Esophagus mucosa (tissue), 1 donor: ENCODE results near the gene SREK1IP1. TPM values are rescaled to one million over a fixed set of nuclear protein-coding genes. Genes with fewer than 3 reads are reported as not detected.
"Not testable (repeated sequence)": the region's sequence is repeated elsewhere in the genome, so short reads cannot be mapped to it uniquely, and the experiment has no call there.

ENCODE experiments used
- ATAC-seq: fragments of 200-7000 bp; cut with Tn5 transposase; one replicate; pipeline ENCODE4 v1.9.1; 2020
- total RNA-seq: library from RNA; stranded (reverse); gene quantifications from one replicate; pipeline ENCODE4 v1.2.4, GENCODE V29; 2023
- donor health status: DM: yes; HTN: yes; CAD: no.

Gene SREK1IP1
- total RNA-seq, 1 donor from 2014 or later, result 33.5 TPM

- no peak for ATAC-seq
Observed at GRCh38 chr5:64763948-64764503, 4.5 kb downstream of the SREK1IP1 start.

DNA sequence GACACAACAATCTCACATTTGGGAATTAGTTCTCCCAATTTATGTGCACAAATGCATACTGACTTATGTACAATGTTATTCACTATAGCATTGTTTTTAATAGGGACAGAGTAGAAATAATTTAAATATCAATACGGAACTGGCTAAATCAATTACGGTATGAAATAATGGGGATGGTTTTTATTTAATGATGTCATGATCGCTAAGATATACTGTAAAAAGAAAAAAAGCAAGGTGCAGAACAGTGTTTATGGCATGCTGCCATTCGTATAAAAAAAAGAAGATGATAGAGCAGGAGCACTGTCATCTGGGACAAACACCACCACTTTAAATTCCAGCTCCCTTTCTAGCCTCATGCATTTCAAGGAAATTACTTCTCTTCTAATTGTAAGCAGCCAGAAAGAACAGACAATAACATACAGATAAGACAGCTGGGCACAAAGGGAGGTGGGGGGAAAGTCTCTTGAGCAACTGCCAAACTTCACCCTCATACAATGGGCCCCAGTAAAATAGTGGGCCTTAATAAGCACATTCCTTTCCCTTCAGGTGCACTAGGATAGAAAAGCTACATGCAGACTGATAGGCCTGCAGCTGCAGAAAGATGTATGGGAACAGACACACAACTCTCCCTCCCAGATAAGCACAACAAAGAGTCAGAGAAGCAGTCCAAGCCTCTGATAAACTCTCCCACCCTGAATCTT lies 8.4 kb downstream of the SREK1IP1 start:
- no peak for ATAC-seq

- ATAC-seq, result no peak
Observed at GRCh38 chr5:64758901-64759300, 9.6 kb downstream of the SREK1IP1 start.

DNA sequence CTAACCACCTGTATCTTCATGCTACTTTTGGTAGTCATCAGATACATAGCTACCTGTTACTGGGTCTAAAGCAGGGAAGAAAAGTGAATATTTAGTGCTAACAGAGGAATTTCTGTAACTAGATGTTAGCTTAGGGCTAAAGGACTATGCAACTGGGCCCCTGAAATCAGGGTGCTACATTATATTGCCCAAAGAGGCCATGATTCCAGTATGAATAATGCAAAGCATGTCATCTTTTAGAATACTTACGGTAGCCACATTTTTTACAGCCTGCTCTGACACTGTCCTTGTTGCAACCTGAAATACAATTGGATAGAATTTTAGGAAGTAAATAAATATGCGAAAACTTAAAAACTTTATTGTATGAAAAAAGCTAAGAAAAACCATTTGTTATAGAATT lies 14.4 kb downstream of the SREK1IP1 start:
- no peak for ATAC-seq

DNA sequence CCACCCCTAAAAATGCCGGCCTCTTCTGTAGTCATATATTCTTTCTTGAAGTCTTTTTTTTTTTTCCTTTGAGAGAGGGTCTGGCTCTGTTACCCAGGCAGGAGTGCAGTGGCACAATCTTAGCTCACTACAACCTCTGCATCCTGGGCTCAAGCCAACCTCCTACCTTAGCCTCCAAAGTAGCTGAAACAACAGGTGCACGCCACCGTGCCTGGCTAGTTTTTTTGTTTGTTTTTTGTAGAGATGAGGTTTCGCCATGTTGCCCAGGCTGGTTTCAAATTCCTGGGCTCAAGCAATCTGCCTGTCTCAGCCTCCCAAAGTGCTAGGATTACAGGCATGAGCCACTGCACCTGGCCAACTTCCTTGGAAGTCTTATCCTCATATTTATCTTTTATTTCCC lies 19.1 kb downstream of the SREK1IP1 start:
- no peak for ATAC-seq

GRCh38 chr5:64746446-64746845 lies 22.0 kb downstream of the SREK1IP1 start:
- ATAC-seq, result no peak

DNA sequence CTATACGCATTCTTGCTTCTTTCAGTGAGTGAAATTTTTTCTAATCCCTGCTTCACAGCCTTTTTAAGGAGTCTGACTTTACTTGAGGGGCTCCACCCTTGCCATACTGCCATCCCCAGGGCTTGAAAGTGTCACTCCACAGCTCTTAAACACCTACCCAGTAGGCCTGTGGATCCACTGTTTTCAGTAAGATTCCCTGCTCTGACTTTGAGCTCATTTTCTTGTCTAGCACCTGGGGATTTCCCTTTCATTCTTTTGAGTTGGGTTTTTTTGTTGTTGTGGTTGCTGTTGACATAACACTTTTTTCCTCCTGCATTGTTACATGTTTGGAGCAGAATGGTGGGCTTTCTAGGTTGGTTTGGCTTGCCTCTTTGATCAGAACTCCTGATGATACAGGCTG lies 23.6 kb downstream of the SREK1IP1 start:
- ATAC-seq, result no peak

- ATAC-seq, result no peak
Observed at GRCh38 chr5:64742821-64743220, 25.7 kb downstream of the SREK1IP1 start.

- ATAC-seq, result no peak
Observed at GRCh38 chr5:64742411-64742810, 26.1 kb downstream of the SREK1IP1 start.

GRCh38 chr5:64727150-64727549 lies 41.3 kb downstream of the SREK1IP1 start:
- no peak for ATAC-seq

GRCh38 chr5:64722588-64722987 lies 45.9 kb downstream of the SREK1IP1 start:
- ATAC-seq, result no peak

GRCh38 chr5:64714495-64714894 lies 54.0 kb downstream of the SREK1IP1 start:
- not testable (repeated sequence) for ATAC-seq

DNA sequence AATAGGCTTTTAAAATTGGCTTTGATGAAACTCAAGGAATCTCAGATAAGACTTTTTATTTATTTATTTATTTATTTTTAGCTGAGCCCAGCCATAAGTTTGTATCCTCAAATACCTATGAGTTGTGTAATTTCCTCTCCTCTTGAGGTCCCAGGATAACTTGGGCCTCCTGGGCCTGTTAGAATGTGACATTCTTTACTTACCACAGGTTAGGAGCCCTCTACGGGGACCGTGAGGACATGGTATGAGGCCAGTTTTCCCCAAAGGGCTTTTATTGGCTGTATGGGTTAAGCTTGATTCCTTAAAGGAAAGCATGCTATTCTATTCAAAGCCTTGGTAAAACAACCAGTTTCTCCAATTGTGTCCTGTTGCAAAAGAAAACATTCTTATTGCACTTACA lies 61.3 kb downstream of the SREK1IP1 start:
- no peak for ATAC-seq

GRCh38 chr5:64706074-64706473 lies 62.4 kb downstream of the SREK1IP1 start:
- ATAC-seq, result not testable (repeated sequence)

DNA sequence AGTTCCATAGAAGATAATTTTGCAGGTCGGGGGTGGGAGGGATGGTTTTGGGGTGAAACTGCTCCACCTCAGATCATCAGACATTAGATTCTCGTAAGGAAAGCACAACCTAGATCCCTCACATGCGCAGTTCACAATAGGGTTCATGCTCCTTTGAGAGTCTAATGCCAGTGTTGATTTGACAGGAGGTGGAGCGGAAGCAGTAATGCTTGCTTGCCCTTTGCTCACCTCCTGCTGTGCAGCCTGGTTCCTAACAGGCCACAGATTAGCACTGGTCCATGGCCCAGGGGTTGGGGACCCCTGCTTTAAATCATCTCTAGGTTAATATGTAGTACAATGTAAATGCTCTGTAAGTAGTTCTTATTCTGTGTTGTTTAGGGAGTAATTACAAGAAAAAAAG lies 67.7 kb downstream of the SREK1IP1 start:
- no peak for ATAC-seq

DNA sequence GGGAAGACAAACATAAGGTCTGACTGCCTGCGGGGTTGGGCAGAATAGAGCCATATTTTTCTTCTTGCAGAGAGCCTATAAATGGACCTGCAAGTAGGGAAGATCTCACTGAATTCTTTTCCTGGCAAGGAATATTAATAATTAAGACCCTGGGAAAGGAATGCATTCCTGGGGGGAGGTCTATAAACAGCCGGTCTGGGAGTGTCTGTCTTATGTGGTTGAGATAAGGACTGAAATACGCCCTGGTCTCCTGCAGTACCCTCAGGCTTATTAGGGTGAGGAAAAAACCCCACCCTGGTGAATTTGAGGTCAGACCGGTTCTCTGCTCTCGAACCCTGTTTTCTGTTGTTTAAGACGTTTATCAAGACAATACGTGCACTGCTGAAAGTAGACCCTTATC lies 72.1 kb downstream of the SREK1IP1 start:
- ATAC-seq, result not testable (repeated sequence)

GRCh38 chr5:64693636-64694035 lies 74.9 kb downstream of the SREK1IP1 start:
- no peak for ATAC-seq

DNA sequence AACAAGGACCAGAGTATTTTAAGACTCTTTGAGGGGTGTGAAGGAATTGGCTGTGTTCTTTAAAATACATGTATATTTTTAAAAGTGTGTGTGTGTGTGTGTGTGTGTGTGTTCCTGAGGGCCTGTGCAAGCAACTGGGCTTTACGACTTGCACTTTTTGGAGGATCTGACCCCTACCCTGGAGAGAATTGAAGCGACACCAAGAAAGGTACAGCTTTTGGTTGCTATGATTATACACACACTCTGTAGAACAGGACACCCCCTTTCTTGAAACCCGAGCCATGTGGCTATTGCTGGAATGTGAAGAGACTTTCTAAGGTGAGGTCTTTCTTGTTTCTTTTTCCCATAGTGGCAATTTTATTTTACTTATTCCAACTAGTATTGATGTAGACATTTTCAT lies 77.2 kb downstream of the SREK1IP1 start:
- ATAC-seq, result no peak

GRCh38 chr5:64690417-64691151 lies 77.9 kb downstream of the SREK1IP1 start, which contains the start of gene SHISAL2B:
Gene SHISAL2B (plus strand): TSS chr5:64690503. CDS start chr5:64690624, 121 bp downstream.
- peak; percentile 17 for ATAC-seq

GRCh38 chr5:64690104-64690416 lies 78.4 kb downstream of the SREK1IP1 start:
- no peak for ATAC-seq

GRCh38 chr5:64688965-64689364 lies 79.5 kb downstream of the SREK1IP1 start:
- ATAC-seq, result no peak

DNA sequence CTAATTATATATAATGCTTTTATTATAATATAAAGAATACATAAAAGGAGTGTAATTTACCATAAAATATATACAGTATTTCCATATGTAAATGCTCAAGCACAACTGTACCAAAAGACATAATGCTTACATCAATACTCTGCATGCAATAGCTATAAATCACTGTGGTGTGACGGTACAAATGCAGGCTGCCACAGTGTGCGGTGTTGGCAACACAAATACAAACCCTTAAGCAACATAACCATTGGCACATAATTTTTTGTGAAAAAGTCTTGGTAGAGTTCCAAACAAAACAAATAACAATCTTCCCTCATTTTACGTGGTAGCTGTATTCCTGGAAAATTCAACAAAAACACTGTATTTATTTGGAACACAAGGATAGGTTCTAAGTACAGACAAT lies 80.1 kb downstream of the SREK1IP1 start:
- no peak for ATAC-seq

GRCh38 chr5:64685866-64686265 lies 82.6 kb downstream of the SREK1IP1 start:
- ATAC-seq, result no peak

DNA sequence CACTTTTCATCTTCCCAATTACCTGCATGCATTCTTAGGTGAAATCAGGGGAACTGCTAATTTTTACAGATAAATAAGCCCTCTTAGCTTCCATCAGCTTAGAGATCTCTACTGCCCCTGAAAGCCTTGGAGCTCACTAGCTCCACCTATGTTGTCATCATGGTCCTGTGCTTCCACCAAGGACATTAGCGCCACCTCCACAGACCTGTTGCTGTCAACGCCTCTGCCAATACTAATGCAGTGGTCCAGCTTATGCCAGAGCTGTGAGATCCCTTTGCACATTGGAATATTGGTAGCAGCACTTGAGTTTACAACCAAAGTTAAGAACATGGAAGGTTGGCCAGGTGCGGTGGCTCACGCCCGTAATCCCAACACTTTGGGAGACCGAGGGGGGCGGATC lies 85.9 kb downstream of the SREK1IP1 start:
- ATAC-seq, result no peak
